ENCODE results near the gene OR2V1.

DNA sequence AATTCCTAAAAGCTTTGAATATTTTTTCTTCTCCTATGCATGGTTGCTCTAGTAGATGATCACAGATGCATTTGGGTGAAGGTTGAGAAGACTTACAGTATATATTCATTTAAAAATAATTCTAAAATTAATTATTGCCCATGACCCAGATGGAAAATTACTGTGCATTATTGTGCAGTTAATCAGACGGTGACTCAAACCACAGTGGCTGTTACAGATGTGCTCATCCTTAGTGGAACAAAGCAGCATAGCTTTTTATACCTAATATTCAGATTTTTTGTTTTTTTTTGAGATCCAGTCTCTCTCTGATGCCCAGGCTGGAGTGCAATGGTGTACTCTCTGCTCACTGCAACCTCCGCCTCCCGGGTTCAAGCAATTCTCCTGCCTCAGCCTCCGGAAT is 10.7 kb downstream of the OR2V1 start:
- no peak for TF ChIP-seq POLR2A (IDR thresholded peaks at IDR 0.05; ENCODE audit: low read depth, low read length)
- TF ChIP-seq POLR2AphosphoS5 (IDR thresholded peaks at IDR 0.05; ENCODE audit: low read depth, low read length), result no peak
- TF ChIP-seq PAX5 (IDR thresholded peaks at IDR 0.05; ENCODE audit: insufficient read depth, low read length, severe bottlenecking), result no peak
- no peak for TF ChIP-seq TAF1 (IDR thresholded peaks at IDR 0.05; ENCODE audit: low read depth, low read length)
- TF ChIP-seq SPI1 (IDR thresholded peaks at IDR 0.05; ENCODE audit: low read depth, low read length), result no peak
